ENCODE measurements around the gene SGCA.

SGCA gene

GRCh38 chr17:50189550-50190292 is 23.9 kb downstream of the SGCA start:
- TF ChIP-seq CTCF (IDR thresholded peaks at IDR 0.05; ENCODE audit: borderline replicate concordance, insufficient read depth, low read depth, low read length): no peak
- H3K4me3 ChIP-seq (ENCODE audit: low read depth, low read length): no peak overlapping the region

- no peak for TF ChIP-seq CTCF (IDR thresholded peaks at IDR 0.05; ENCODE audit: borderline replicate concordance, insufficient read depth, low read depth, low read length)
- H3K4me3 ChIP-seq (ENCODE audit: low read depth, low read length): no peak overlapping the region
Observed at GRCh38 chr17:50190293-50190602, 24.4 kb downstream of the SGCA start.

GRCh38 chr17:50190603-50191358 is 25.0 kb downstream of the SGCA start:
- TF ChIP-seq CTCF (IDR thresholded peaks at IDR 0.05; ENCODE audit: borderline replicate concordance, insufficient read depth, low read depth, low read length): no peak
- no peak overlapping the region for H3K4me3 ChIP-seq (ENCODE audit: low read depth, low read length)

- H3K4me3 ChIP-seq (ENCODE audit: low read depth, low read length): peak overlapping the region; percentile 3
- no peak for TF ChIP-seq CTCF (IDR thresholded peaks at IDR 0.05; ENCODE audit: borderline replicate concordance, insufficient read depth, low read depth, low read length)
Observed at GRCh38 chr17:50191359-50192143, 25.7 kb downstream of the SGCA start.

- TF ChIP-seq CTCF (IDR thresholded peaks at IDR 0.05; ENCODE audit: borderline replicate concordance, insufficient read depth, low read depth, low read length): no peak
- H3K4me3 ChIP-seq (ENCODE audit: low read depth, low read length): peak overlapping the region; percentile 35
Observed at GRCh38 chr17:50192144-50192617, 26.4 kb downstream of the SGCA start.

- no peak for TF ChIP-seq CTCF (IDR thresholded peaks at IDR 0.05; ENCODE audit: borderline replicate concordance, insufficient read depth, low read depth, low read length)
- H3K4me3 ChIP-seq (ENCODE audit: low read depth, low read length): peak overlapping the region; percentile 35
Observed at GRCh38 chr17:50192618-50193291, 26.9 kb downstream of the SGCA start.

Measured in GM12875 (cell line).